GM20431 (cell line): ENCODE results near the gene NKD2.
"Not testable (repeated sequence)": the region's sequence is repeated elsewhere in the genome, so short reads cannot be mapped to it uniquely, and the experiment has no call there.

Experiments
- in situ Hi-C: fragments of 300-500 bp; cut with MseI, MboI; formaldehyde crosslinking; loops from one replicate; pipeline ENCODE4 v1.15.0; 2020; ENCODE audit warnings: low sequenced_read_pairs; ENCODE audit not compliant: unreplicated experiment

NKD2 gene, protein sequence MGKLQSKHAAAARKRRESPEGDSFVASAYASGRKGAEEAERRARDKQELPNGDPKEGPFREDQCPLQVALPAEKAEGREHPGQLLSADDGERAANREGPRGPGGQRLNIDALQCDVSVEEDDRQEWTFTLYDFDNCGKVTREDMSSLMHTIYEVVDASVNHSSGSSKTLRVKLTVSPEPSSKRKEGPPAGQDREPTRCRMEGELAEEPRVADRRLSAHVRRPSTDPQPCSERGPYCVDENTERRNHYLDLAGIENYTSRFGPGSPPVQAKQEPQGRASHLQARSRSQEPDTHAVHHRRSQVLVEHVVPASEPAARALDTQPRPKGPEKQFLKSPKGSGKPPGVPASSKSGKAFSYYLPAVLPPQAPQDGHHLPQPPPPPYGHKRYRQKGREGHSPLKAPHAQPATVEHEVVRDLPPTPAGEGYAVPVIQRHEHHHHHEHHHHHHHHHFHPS

DNA sequence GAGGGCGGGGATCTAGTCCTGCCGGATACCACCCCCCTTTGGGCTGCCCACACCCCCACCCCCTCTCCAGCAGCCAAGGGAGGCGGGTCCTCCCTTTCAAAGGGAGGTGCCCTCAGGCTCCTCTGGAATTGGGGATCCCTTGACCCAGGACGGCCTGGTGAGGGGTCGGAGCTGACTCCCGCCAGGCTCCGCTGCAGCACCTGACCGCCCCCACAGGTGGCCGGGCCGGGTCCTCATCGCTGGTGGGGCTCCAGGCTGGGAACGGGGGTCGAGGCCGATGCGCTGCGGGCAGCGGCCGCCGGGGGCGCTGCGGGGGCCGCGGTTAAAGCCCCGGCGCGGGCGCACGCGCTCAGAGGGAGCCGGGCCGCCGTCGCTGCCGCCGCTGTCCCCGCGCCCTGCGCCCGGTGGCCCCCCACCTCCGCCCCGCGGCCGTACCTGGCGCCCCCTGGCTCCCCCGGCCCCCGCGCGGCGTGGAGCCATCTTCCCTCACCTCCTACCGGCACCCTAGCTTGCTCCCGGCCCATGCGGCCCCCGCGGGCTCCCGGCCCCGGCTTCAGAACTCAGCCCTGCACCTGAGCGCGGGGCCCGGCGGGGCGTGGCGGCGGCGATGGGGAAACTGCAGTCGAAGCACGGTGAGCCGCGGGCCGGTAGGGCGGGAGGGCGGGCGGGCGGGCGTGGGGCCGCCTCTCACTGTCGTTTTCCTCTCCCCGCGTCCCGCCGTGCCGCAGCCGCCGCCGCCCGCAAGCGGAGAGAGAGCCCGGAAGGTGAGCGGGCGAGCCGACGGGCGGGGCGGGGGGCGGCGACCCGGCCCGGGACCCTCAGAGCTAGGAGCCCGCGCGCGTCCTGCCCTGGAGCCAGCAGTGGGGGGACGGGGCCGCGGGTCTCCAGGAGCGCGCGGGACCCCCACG is at the start of gene NKD2:
Gene NKD2, plus strand, starts transcription at position 352 of the 908 bp plus-strand sequence. Its CDS starts 256 bp downstream, at position 608.
- in situ Hi-C loops: no loop called here

DNA sequence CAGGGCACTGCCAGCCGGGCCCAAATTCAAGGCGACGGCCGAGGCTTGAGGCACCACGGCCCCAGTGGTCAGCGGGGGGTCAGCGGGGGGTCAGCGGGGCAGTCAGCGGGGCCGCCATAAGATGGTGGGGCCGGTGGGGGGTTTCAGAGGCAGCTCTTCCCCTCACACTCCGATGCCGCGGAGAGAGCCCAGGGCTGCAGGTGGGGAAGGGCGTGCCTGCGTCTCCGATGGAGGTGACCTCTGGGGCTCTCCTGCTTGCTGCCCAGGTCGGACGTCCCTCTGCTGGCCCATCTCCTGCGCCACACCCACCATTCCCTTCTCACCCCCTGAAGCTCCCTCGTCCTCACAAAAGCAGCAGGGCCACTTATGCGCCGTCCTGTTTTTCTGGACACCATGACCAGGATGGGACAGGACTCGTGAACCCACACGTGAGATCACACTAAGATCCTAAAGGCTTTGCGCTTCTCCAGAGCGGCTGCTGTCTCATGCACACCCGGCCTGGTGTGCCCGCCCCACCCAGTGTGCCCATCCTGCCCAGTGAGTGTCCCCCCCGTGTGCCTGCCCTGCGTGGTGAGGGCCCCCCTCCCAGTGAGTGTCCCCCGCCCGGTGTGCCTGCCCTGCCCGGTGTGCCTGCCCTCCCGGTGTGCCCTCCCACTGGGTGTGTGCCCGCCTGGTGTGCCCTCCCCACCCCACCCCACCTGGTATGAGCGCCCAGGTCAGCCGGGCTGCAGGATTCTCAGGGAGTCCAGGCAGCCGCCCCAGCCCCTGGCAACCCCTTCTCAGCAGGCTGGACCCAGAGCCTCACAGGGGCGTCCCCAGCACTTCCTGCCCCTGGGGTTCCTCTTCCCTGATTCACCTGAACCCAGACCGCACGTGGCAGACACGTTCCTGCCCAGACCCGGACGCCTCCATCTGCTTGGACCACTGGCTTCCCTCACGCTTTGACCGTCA is 48.7 kb upstream of the NKD2 start:
- in situ Hi-C loops: no loop called here

DNA sequence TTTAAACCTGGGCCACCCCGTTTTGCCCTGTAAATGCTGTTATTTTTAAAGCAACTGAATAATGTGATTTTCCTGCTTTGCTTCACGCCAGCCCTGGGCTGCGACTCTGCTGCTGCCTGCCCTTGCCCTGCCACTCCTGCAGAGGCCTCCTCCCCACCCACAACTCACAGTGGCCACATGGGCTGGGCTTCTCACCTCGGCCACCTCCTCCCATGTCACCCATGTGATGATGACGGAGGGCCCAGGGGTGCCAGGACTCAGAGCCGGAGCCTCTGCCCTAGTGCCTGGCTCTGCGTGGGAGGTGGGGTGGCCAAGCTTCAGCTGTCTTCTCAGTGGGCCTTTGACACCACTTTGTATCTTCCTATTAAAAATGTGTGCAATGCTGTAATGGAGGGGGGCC is 48.1 kb upstream of the NKD2 start:
- in situ Hi-C loops: no loop called here

DNA sequence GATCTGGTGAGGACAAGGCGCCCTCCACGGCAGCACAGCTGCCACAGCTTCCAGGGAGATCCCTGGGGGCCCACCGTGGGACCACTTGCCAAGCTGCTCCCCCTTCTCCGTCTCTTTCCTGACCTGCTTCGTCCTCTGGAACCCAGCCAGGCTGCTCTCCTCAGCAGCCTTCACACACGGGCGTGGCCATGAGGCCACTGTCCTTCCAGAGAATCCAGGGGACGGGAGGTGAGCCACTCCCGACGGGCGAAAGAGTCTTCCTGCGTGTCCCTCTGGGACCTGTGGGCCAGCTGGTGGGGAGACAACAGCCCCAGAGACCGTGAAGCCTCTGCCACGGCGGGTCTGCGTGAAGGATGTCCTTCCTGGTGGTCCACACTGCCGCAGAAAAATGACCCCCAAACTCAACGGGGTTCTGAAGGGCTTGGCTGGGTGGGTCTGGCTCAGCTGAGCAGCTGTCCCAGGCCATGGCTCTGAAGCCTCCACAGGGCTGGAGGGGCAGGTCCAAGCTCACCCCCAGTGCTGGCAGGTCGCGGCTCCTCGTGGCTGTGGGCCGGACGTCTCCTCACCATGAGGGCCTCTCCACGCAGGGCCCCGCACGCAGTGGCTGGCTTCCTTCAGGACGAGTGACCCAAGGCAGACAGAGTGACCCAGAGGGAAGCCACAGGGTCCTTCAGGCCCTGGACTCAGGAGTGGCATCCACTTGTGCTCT is 47.4 kb upstream of the NKD2 start:
- in situ Hi-C loops: no loop called here

- in situ Hi-C loops: no loop called here
Observed at GRCh38 chr5:961711-962240, 46.8 kb upstream of the NKD2 start.

GRCh38 chr5:962386-962785 is 46.2 kb upstream of the NKD2 start:
- in situ Hi-C loops: no loop called here

GRCh38 chr5:962801-963200 is 45.8 kb upstream of the NKD2 start:
- in situ Hi-C loops: no loop called here

- in situ Hi-C loops: no loop called here
Observed at GRCh38 chr5:963310-963672, 45.3 kb upstream of the NKD2 start.

DNA sequence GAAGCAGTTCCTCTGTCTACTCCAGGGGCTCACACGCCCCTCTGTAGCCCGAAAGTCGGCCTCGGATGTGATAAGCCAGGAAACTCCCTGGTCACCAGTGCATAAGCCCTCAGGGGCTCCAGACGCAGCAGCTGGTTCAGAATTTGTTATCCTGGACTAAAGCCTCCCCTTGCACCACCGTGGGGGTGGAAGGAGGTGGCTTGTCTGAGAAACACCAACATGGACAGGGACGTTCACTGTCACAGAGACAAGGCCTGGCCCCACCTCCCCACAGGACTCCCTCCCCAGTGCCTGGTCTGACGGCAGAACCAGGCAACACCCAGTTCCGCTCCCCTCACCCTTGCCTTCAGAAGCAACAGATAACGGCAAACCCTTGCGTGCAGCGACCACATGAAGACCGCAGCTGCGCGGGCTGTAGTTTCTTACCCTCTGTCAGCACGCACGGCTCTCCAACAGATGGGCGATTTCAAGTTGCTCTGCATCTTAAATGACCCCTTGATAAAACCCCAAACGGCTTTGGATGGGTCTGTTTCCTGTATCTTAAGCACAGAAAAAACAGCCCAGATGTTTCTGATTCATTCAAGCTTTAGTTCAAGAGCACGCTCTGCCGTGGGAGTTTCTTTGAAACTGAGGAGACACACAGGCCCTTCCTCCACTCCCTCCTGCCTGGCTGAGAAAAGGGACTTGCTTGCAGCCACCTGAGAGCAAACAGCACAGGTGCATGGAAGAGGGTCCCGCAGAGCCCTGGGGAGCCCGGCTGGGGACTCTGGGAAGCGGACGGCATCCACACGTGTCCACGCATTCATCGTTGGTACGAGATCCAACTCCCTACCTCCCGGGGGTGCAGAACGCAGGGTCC is 44.7 kb upstream of the NKD2 start:
- in situ Hi-C loops: no loop called here

DNA sequence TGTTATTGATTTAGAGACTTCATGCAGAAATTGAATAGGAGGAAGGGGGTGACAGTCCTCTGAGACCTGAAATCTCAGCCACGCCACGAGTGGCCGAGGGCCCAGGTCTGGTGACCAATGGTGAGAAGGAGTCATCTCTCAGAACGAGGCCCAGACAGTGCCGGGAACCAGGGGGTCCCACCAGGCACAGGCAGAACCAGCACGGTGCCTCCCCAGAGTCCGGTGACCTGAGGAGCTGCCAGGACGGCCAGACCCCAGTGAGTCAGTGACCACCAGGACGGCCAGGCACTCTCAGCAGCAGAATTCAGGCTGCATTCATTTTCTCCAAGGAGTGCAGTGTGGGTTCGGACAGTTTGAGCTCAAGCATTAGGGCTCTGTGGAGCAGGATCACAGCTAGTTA is 43.8 kb upstream of the NKD2 start:
- in situ Hi-C loops: no loop called here

DNA sequence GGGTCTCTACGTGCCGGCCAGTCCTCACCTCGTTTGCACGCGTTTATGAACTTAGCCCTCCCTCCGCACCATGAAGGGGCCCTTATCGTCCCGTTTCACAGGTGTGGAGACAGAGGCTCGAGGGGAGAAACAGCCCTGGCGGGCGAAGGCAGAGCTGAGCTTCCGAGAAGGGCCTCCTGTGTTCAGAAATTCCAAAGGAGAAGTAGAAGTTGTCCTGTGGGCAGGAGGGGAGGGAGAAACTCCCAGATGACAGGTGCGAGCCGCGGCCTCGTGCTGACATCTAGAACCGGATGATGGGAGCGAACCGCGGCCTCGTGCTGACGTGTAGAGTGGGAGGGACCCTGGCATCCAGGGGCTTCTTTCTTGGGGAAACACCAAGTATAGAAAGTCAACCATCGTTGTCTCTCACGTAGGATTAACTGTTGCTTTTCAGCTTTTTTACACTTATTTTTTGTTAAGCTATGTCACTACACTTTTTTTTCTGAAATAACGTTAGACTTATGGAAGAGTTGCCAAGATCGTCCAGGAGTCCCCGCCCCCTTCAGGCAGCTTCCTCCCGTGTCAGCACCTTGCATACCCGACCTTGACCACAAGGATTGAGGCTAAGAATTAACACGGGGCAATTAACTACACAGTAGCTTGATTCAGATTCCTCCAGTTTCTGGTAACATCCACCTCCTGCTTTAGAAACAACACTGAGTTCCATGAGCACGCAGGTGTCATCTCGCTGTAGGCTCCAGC is 42.8 kb upstream of the NKD2 start:
- in situ Hi-C loops: no loop called here

GRCh38 chr5:966345-966710 is 42.3 kb upstream of the NKD2 start:
- in situ Hi-C loops: no loop called here

DNA sequence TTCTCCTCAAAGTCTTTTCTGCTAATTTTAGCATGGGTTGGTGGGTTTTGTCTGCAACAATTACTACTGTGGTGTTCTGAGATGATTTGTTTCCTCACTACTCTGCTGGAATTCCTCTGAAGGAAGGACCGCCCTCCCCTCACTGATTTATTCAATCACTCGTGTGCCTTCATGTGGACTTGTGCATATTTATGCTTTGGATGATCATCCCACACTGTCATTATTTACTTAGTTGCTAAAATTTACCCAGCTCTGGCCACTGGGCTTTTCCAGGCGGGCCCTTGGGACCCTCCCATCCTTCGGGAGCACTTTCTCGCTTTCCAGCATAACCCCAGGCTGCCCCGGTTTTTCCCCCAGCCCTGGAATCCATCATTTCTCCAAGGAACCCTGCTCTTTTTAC is 41.7 kb upstream of the NKD2 start:
- in situ Hi-C loops: no loop called here

DNA sequence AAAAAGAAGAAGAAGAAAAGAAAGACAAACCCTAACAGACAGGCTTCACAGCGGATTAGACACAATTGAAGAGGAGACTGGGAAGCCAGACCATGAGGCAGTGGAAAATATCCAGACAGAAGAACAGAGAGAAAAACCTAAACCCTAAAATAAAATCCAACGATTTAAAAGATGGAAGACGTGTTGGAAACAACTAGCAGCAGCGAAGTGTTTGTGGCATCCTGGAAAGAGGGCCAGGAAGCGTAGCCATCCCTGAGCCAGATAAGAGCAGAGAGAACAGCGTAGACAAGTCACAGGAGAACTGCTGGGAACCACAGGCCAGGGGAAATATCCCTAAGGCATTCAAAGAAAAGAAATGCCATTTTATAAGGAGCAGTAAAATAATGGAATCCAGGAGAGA is 39.7 kb upstream of the NKD2 start:
- in situ Hi-C loops: no loop called here

- in situ Hi-C loops: no loop called here
Observed at GRCh38 chr5:969408-969839, 39.2 kb upstream of the NKD2 start.

DNA sequence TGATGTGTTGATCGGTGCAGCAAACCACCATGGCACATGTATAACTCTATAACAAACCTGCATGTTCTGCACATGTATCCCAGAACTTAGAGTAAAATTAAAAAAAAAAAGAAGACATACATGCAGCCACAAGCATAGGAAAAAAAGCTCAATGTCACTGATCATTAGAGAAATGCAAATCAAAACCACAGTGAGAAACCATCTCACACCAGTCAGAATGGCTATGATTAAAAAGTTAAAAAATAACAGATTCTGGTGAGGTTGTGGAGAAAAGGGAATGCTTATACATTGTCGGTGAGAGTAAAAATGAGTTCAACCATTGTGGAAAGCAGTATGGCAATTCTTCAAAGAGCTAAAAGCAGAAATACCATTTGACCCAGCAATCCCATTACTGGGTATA is 36.0 kb upstream of the NKD2 start:
- in situ Hi-C loops: not testable (repeated sequence)

DNA sequence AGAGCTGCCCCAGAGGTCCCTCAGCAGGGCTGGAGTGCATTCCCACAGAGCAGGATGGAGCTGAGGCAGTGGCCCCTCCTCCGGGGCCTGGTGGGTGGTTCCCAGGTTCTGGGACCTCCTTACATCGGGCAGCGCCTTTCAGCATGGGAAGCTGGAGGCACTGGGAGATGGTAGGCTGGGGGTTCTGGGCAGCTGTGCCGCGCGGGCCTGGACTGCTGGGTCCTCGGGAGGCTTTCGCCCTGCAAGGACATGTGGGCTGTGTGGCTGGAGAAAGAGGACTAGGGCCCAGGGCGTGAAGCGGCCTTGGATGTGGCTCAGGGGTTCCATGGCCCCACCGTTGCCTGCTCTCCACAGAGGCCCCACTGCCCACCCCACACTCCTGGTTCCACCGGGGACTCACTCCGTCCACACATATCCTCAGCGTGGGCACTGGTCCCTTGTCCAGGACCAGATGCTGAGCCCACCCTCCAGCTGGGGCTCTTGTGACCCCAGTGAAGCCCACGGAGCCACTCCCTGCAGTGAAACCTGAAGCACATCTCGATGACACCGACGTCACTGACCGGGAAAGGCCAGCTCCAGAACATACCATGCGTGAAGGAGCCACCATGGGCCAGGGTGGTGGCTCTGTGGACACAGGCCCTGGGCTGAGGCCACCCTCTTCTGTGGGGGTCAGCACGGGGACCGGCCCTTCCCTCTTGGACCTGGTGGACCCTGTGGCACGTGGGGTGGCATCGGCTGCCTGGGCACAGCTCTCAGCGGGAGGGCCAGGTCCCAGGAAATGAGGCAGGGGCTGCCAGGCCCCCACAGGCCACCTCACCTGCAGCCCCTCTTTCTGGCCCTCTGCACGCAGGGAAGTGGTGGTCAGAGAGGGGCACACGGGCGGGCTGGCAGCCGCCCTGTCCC is 31.5 kb upstream of the NKD2 start:
- in situ Hi-C loops: no loop called here
